AG04450 (cell line): Measurements from ENCODE around the gene DGCR2. TPM values are rescaled to one million over a fixed set of nuclear protein-coding genes. Genes with fewer than 3 reads are reported as not detected.

Source experiments
- CTCF ChIA-PET: fragments of 300-600, 350-600 bp; formaldehyde crosslinking; extraction: SDS; loops from one replicate; lab custom pipeline; 2022; ENCODE audit warnings: antibody characterized with exemption, inconsistent platforms; lab: Charles Lee
- POLR2A ChIA-PET: fragments of 350-600 bp; formaldehyde crosslinking; extraction: SDS; loops from one replicate; lab custom pipeline; 2021; ENCODE audit warnings: antibody characterized with exemption, inconsistent platforms; lab: Yijun Ruan, JAX
- DNase-seq: peaks from one replicate; pipeline ENCODE4 v3.0.0-alpha.2; 2011; ENCODE audit warnings: low read depth, low spot score
- H3K27ac ChIP-seq: one replicate; pipeline ENCODE4 v1.5.1; 2012; ENCODE audit warnings: low read depth, low read length, control low read depth
- H3K27me3 ChIP-seq: one replicate; pipeline ENCODE4 v1.6.0; 2012; ENCODE audit warnings: low read length; ENCODE audit not compliant: control insufficient read depth, insufficient read depth
- H3K4me3 ChIP-seq: 2 replicates; pipeline ENCODE4 v1.5.1; 2011; ENCODE audit warnings: mild to moderate bottlenecking, low read depth, low read length, control low read depth
- H3K9me3 ChIP-seq: 2 replicates; pipeline ENCODE4 v1.5.1; 2012; ENCODE audit warnings: low read length; ENCODE audit not compliant: control insufficient read depth, insufficient read depth
- CTCF ChIP-seq: IDR thresholded peaks from 2 replicates; pipeline ENCODE4 v1.5.1; 2011; ENCODE audit warnings: low read depth, low read length, control low read depth, inconsistent platforms
- polyA plus RNA-seq: library from polyadenylated mRNA; depleted of rRNA; stranded (reverse); fragments of >200 nt; gene quantifications from 2 replicates; pipeline ENCODE4 v1.2.3, GENCODE V29; 2011

DGCR2 gene
- polyA plus RNA-seq, 1 experiment = 23.0 TPM

- POLR2A ChIA-PET = no interaction called here
Measured at GRCh38 chr22:19058713-19059451, 63.3 kb downstream of the DGCR2 start.

GRCh38 chr22:19057999-19058491 lies 64.2 kb downstream of the DGCR2 start:
- CTCF ChIA-PET = no interaction called here
- no peak for TF ChIP-seq CTCF

More at GRCh38 chr22:19058713-19059451, 63.3 kb downstream of the DGCR2 start:
- H3K27me3 ChIP-seq = no peaks in the 10 kb centered on the region
- DNase-seq = no peak
- H3K9me3 ChIP-seq = no peaks in the 10 kb centered on the region; the same call in 1 of the 2 replicates
- no peak overlapping the region for H3K27ac ChIP-seq
- no peak for TF ChIP-seq CTCF
- CTCF ChIA-PET = no interaction called here
- no peak overlapping the region for H3K4me3 ChIP-seq

GRCh38 chr22:19057539-19057938 lies 64.7 kb downstream of the DGCR2 start:
- no peak overlapping the region for H3K27ac ChIP-seq
- H3K9me3 ChIP-seq = no peaks in the 10 kb centered on the region; the same call in 1 of the 2 replicates
- ChIA-PET POLR2A (no interaction called here), CTCF (no interaction called here)
- no peak for TF ChIP-seq CTCF
- H3K27me3 ChIP-seq = no peaks in the 10 kb centered on the region
- no peak overlapping the region for H3K4me3 ChIP-seq
- no peak for DNase-seq

More at GRCh38 chr22:19057999-19058491, 64.2 kb downstream of the DGCR2 start:
- Histone ChIP-seq H3K27me3 (no peaks in the 10 kb centered on the region), H3K9me3 (no peaks in the 10 kb centered on the region; the same call in 1 of the 2 replicates), H3K4me3 (no peak overlapping the region), H3K27ac (no peak overlapping the region)
- DNase-seq = no peak
- POLR2A ChIA-PET = no interaction called here

GRCh38 chr22:19056951-19057401 lies 65.2 kb downstream of the DGCR2 start:
- Histone ChIP-seq H3K9me3 (no peaks in the 10 kb centered on the region; the same call in 1 of the 2 replicates), H3K27ac (no peak overlapping the region), H3K4me3 (no peak overlapping the region), H3K27me3 (no peaks in the 10 kb centered on the region)
- POLR2A ChIA-PET = no interaction called here
- DNase-seq = no peak
- CTCF ChIA-PET = interaction anchor here (0.5 kb wide), 1 partner anchor 45 kb away, joined by 3 read pairs; no protein-coding TSS in a partner anchor
- no peak for TF ChIP-seq CTCF

GRCh38 chr22:19055801-19056200 lies 66.4 kb downstream of the DGCR2 start:
- Histone ChIP-seq H3K27ac (no peak overlapping the region), H3K4me3 (no peak overlapping the region), H3K27me3 (no peaks in the 10 kb centered on the region), H3K9me3 (no peaks in the 10 kb centered on the region)
- no peak for DNase-seq
- no peak for TF ChIP-seq CTCF
- ChIA-PET POLR2A (interaction anchor here (0.6 kb wide), 1 partner anchor 48 kb away, joined by 3 read pairs; no protein-coding TSS in a partner anchor), CTCF (interaction anchor here (0.5 kb wide), 1 partner anchor 34 kb away, joined by 3 read pairs; no protein-coding TSS in a partner anchor)
